Raji (cell line): Measurements from ENCODE around the gene NELFA.

Experiments
- POLR2A ChIP-seq: IDR thresholded peaks from 2 replicates; pipeline ENCODE4 v1.6.1; 2011; ENCODE audit warnings: low read depth, low read length, control low read depth; ENCODE audit not compliant: insufficient read depth

NELFA gene

GRCh38 chr4:1976416-1977352, 32.1 kb downstream of the NELFA start:
- no peak for TF ChIP-seq POLR2A

GRCh38 chr4:1975880-1976279, 32.9 kb downstream of the NELFA start:
- no peak for TF ChIP-seq POLR2A

- TF ChIP-seq POLR2A = no peak
Observed at GRCh38 chr4:1975391-1975801, 33.4 kb downstream of the NELFA start.

- TF ChIP-seq POLR2A = no peak
Observed at GRCh38 chr4:1974840-1975239, 33.9 kb downstream of the NELFA start.

GRCh38 chr4:1973661-1974060, 35.1 kb downstream of the NELFA start:
- no peak for TF ChIP-seq POLR2A

- TF ChIP-seq POLR2A = no peak
Observed at GRCh38 chr4:1973218-1973617, 35.6 kb downstream of the NELFA start.

GRCh38 chr4:1972414-1972813, 36.4 kb downstream of the NELFA start:
- no peak for TF ChIP-seq POLR2A

GRCh38 chr4:1971456-1972200, 37.1 kb downstream of the NELFA start:
- TF ChIP-seq POLR2A = no peak

- no peak for TF ChIP-seq POLR2A
Observed at GRCh38 chr4:1970926-1971325, 37.8 kb downstream of the NELFA start.

GRCh38 chr4:1969928-1970723, 38.6 kb downstream of the NELFA start:
- no peak for TF ChIP-seq POLR2A

- TF ChIP-seq POLR2A = no peak
Observed at GRCh38 chr4:1968686-1969295, 40.0 kb downstream of the NELFA start.

- no peak for TF ChIP-seq POLR2A
Observed at GRCh38 chr4:1967512-1968149, 41.1 kb downstream of the NELFA start.

GRCh38 chr4:1964971-1965370, 43.8 kb downstream of the NELFA start:
- TF ChIP-seq POLR2A = no peak

- TF ChIP-seq POLR2A = no peak
Observed at GRCh38 chr4:1964443-1964842, 44.3 kb downstream of the NELFA start.

GRCh38 chr4:1962980-1963379, 45.8 kb downstream of the NELFA start:
- TF ChIP-seq POLR2A = no peak

- TF ChIP-seq POLR2A = no peak
Observed at GRCh38 chr4:1961563-1961962, 47.2 kb downstream of the NELFA start.
